ENCODE results near the gene APBB1IP. TPM values are rescaled to one million over a fixed set of nuclear protein-coding genes. Genes with fewer than 3 reads are reported as not detected.
A peak's percentile ranks its signal among the peaks of the same experiment; 100 is the strongest.

Gene APBB1IP
- total RNA-seq, 2 experiments from 2014 or later, result 75.9 to 76.0 TPM

DNA sequence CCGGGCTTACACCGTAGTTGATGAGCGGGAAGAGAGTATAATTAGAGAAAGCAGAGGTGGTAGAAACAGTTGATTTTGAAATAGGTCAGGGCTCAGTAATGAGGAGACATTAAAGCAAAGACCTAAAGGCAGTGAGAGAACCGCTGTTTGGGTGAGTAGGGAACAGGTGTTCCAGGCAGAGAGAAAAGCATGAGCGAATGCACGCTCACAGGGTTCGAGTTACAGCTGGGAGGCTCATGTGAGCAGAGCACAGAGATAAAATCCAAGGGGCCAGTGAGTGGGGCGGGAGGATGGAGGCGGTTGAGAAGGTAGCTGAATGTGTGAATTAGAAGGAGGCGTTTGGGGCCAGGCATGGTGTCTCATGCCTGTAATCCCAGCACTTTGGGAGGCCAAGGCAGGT lies 39.9 kb downstream of the APBB1IP start:
- ChIA-PET CTCF (interaction anchor here (0.7 to 2.5 kb wide), 2 partner anchors 10 to 32 kb away, joined by 3 to 7 read pairs; no protein-coding TSS in a partner anchor), POLR2A (no interaction called here)
- Mint-ChIP-seq H3K27me3 (ENCODE audit: low read depth) (no peaks in the 10 kb centered on the region), H3K4me3 (peak overlapping the region; percentile 54), H3K9me3 (ENCODE audit: insufficient read depth) (no peaks in the 10 kb centered on the region), H3K4me1 (ENCODE audit: low read depth) (peaks cover 81% of the 10 kb centered on the region), H3K27ac (peak overlapping the region; percentile 91), H3K36me3 (ENCODE audit: low read depth) (peaks cover 45% of the 10 kb centered on the region)
- DNase-seq (no peak), ATAC-seq (no peak)

DNA sequence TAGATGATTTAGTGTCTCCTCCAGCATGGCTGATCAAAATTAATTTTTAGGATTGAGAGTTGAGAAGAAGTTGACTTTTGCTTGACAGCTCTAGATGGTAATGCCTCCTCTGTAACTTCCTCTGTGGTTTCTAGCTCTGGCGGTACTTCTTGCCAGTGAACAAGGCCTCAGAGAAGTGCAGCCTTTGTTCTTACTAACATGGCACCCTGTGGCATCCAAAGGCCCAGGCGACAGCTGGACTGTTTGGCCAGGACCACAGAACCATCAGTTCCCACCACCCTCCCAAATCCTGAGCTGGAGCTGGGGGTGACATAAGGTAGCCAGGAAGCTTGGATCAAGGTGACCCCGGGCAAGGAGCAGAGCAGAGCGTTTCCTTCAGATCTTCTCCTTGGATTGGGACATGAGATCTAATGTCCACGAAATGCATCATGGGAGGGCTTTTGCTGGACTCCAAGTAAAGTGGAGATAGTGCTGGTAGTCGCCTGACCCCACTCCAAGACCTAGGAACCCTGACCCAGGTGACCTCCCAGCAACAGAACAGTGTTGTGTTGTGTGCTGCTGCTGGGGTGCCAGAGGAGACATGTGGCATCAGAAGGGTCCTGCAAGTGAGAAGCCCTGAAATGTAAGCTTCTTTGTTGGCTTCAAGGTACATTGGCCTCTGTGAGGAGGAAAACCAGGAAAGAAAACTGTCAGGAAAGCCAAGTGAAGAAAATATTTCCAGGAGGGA lies 41.8 kb downstream of the APBB1IP start:
- peak overlapping the region; percentile 55 for H3K4me3 Mint-ChIP-seq
- peaks cover 44% of the 10 kb centered on the region for H3K36me3 Mint-ChIP-seq (ENCODE audit: low read depth)
- DNase-seq (peak; percentile 74), ATAC-seq (peak; percentile 64)
- CTCF ChIA-PET, result interaction anchor here (1.1 to 2.3 kb wide), 4 partner anchors 9 to 39 kb away, joined by 3 to 10 read pairs (median 4); no protein-coding TSS in a partner anchor
- H3K9me3 Mint-ChIP-seq (ENCODE audit: insufficient read depth), result no peaks in the 10 kb centered on the region
- peaks cover 75% of the 10 kb centered on the region for H3K4me1 Mint-ChIP-seq (ENCODE audit: low read depth)
- H3K27ac Mint-ChIP-seq, result peak overlapping the region; percentile 92
- no peaks in the 10 kb centered on the region for H3K27me3 Mint-ChIP-seq (ENCODE audit: low read depth)
- POLR2A ChIA-PET, result interaction anchor here (0.5 to 1.3 kb wide), 6 partner anchors 8 to 674 kb away, joined by 3 to 7 read pairs (median 4); partner anchors contain the start of gene YME1L1

DNA sequence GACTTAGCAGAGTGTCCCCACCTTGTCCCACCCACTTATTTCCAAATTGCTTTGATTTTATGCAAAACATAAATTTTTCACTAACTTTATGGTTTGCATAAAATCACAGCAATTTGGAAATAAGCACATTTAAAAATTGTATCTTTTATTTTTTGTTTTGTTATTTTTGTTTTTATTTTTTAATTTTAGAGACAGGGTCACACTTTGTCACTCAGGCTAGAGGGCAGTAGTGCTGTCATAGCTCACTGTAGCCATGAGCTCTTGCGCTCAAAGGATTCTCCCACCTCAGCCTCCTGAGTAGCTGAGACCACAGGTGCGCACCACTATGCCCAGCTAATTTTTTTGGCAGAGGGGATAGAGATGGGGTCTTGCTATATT lies 43.2 kb downstream of the APBB1IP start:
- H3K4me1 Mint-ChIP-seq (ENCODE audit: low read depth), result peaks cover 73% of the 10 kb centered on the region
- H3K9me3 Mint-ChIP-seq (ENCODE audit: insufficient read depth), result no peaks in the 10 kb centered on the region
- DNase-seq, result no peak
- peaks cover 45% of the 10 kb centered on the region for H3K36me3 Mint-ChIP-seq (ENCODE audit: low read depth)
- H3K27ac Mint-ChIP-seq, result peak overlapping the region; percentile 92
- H3K27me3 Mint-ChIP-seq (ENCODE audit: low read depth), result no peaks in the 10 kb centered on the region
- no peak overlapping the region for H3K4me3 Mint-ChIP-seq
- ATAC-seq, result no peak
- POLR2A ChIA-PET, result interaction anchor here (1.0 kb wide), 1 partner anchor 43 kb away, joined by 4 read pairs; the partner anchor contains the start of gene APBB1IP
- CTCF ChIA-PET, result interaction anchor here (1.0 to 2.3 kb wide), 3 partner anchors 9 to 351 kb away, joined by 3 to 10 read pairs (median 4); no protein-coding TSS in a partner anchor

DNA sequence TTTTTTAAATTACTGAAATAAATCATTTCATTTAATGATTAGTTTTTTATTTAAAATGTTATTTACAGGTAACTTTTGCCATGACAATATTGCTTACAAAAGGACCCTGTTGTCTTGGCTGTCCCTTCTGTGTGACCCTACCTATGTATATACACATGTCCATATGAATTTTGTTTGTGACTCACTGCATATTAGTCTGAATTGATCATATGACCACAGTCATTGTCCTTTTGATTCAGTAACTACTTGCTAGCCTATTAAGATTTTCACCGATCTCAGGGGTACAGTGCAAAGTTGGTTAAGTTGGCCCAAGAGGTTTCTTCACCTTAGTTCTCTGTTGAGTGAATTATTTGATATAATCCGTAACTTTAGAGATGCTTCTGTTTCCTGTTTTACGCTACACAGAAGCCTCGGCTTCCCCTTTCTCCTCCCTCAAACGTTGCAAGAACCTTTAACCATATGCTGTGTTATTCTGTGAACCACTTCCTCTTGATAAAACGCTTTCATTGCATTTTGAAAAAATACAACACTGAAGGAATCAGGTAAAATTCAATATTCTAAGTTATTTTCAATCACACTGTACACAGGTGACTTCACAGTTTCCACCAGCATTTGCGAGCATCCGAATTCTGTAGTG lies 43.9 kb downstream of the APBB1IP start:
- Mint-ChIP-seq H3K9me3 (ENCODE audit: insufficient read depth) (no peaks in the 10 kb centered on the region), H3K4me1 (ENCODE audit: low read depth) (peaks cover 76% of the 10 kb centered on the region), H3K27ac (peak overlapping the region; percentile 89), H3K36me3 (ENCODE audit: low read depth) (peaks cover 43% of the 10 kb centered on the region), H3K4me3 (peak overlapping the region; percentile 73), H3K27me3 (ENCODE audit: low read depth) (no peaks in the 10 kb centered on the region)
- DNase-seq (peak; percentile 69), ATAC-seq (peak; percentile 59)
- POLR2A ChIA-PET, result interaction anchor here (1.3 kb wide), 1 partner anchor 43 kb away, joined by 4 read pairs; no protein-coding TSS in a partner anchor
- CTCF ChIA-PET, result interaction anchor here (0.5 to 1.1 kb wide), 4 partner anchors 9 to 350 kb away, joined by 3 to 4 read pairs (median 4); no protein-coding TSS in a partner anchor

DNA sequence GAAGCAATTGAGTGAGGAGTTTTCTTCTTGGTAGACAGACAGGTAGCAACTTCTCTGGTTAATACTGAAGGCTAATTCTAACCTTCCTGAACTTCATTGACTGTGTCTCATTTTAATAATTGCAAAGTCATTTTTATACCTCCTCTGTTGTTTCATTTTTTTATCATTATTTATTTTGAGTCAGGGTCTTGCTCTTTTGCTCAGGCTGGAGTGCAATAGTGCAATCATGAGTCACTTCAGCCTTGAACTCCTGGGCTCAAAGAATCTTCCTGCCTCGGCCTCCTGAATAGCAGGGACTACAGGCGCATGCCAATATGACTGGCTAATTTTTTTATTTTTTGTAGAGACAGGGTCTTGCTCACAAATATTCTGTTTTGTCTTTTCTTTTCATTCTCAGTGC lies 45.4 kb downstream of the APBB1IP start:
- H3K4me3 Mint-ChIP-seq, result peak overlapping the region; percentile 37
- H3K4me1 Mint-ChIP-seq (ENCODE audit: low read depth), result peaks cover 72% of the 10 kb centered on the region
- DNase-seq (no peak), ATAC-seq (no peak)
- peak overlapping the region; percentile 86 for H3K27ac Mint-ChIP-seq
- peaks cover 31% of the 10 kb centered on the region for H3K36me3 Mint-ChIP-seq (ENCODE audit: low read depth)
- no peaks in the 10 kb centered on the region for H3K27me3 Mint-ChIP-seq (ENCODE audit: low read depth)
- CTCF ChIA-PET, result interaction anchor here (0.8 to 0.9 kb wide), 2 partner anchors 8 to 73 kb away, joined by 3 read pairs; no protein-coding TSS in a partner anchor
- POLR2A ChIA-PET, result interaction anchor here (1.7 kb wide), 1 partner anchor 42 kb away, joined by 3 read pairs; no protein-coding TSS in a partner anchor
- H3K9me3 Mint-ChIP-seq (ENCODE audit: insufficient read depth), result no peaks in the 10 kb centered on the region

DNA sequence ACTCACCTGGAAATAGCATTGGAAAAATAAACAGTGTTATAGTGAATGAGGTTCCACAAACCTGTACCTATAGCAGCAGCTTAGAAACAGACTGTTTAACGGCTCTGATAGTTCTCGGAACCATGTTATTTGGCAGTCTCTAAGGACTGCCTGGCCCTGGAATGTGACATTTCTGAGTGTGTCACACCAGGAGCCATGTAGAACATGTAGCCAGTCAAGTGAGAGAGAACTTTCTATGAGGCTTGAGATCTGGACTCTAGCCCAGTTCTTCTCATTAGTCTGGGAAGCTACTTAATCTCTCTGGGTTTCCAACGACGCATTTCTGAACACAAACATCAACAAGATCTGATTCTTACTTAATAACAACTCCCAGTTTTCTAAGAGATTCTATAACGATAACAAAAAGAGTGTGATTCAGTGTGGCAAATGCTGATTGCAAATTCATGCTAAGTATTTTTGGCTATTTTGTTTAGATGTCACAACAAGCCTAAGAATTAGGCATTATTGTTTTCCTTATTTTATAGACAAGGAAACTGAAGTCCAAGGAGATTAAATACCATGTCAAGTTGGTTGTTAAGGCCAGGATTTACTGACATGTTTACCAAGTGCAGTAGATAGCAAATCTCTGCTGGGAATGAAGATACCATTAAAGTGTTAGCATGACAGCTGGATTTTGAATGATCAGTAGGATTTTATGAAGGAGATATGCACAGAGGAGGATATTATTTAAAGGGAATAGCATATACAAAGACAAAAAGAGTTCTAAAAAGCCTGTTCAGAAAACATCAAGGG lies 47.2 kb downstream of the APBB1IP start:
- ATAC-seq (no peak), DNase-seq (no peak)
- peaks cover 71% of the 10 kb centered on the region for H3K4me1 Mint-ChIP-seq (ENCODE audit: low read depth)
- no peaks in the 10 kb centered on the region for H3K9me3 Mint-ChIP-seq (ENCODE audit: insufficient read depth)
- no peaks in the 10 kb centered on the region for H3K27me3 Mint-ChIP-seq (ENCODE audit: low read depth)
- peak overlapping the region; percentile 61 for H3K27ac Mint-ChIP-seq
- POLR2A ChIA-PET, result interaction anchor here (1.2 to 1.7 kb wide), 2 partner anchors 11 to 47 kb away, joined by 3 to 4 read pairs; partner anchors contain the start of gene APBB1IP
- CTCF ChIA-PET, result no interaction called here
- peaks cover 30% of the 10 kb centered on the region for H3K36me3 Mint-ChIP-seq (ENCODE audit: low read depth)
- H3K4me3 Mint-ChIP-seq, result no peak overlapping the region

DNA sequence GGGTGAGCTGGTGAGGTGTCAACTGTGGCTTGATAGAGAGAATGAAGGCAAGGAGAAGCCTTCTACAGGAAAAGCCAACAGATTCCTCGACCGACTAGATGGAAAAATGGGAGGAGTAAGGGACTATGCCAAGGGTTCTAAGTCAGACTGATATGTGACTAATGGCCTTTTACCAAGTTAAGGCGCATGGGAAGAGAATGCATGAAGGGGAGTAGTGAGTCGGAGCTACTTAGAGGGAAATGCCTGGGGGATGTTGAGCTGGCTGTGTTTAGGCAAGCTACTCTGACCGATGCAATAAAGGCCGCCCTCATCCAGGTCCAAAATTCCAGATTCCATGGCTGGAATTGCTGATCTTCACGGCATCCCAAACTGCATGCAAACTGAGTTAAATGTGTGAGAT lies 48.2 kb downstream of the APBB1IP start:
- CTCF ChIA-PET, result interaction anchor here (1.1 kb wide), 2 partner anchors 15 to 37 kb away, joined by 3 to 4 read pairs; no protein-coding TSS in a partner anchor
- Mint-ChIP-seq H3K27ac (peak overlapping the region; percentile 95), H3K4me3 (peak overlapping the region; percentile 16), H3K4me1 (ENCODE audit: low read depth) (peaks cover 63% of the 10 kb centered on the region), H3K36me3 (ENCODE audit: low read depth) (peaks cover 33% of the 10 kb centered on the region), H3K9me3 (ENCODE audit: insufficient read depth) (no peaks in the 10 kb centered on the region), H3K27me3 (ENCODE audit: low read depth) (no peaks in the 10 kb centered on the region)
- POLR2A ChIA-PET, result interaction anchor here (0.7 to 0.9 kb wide), 3 partner anchors 11 to 210 kb away, joined by 3 read pairs; no protein-coding TSS in a partner anchor
- ATAC-seq, result no peak
- no peak for DNase-seq

DNA sequence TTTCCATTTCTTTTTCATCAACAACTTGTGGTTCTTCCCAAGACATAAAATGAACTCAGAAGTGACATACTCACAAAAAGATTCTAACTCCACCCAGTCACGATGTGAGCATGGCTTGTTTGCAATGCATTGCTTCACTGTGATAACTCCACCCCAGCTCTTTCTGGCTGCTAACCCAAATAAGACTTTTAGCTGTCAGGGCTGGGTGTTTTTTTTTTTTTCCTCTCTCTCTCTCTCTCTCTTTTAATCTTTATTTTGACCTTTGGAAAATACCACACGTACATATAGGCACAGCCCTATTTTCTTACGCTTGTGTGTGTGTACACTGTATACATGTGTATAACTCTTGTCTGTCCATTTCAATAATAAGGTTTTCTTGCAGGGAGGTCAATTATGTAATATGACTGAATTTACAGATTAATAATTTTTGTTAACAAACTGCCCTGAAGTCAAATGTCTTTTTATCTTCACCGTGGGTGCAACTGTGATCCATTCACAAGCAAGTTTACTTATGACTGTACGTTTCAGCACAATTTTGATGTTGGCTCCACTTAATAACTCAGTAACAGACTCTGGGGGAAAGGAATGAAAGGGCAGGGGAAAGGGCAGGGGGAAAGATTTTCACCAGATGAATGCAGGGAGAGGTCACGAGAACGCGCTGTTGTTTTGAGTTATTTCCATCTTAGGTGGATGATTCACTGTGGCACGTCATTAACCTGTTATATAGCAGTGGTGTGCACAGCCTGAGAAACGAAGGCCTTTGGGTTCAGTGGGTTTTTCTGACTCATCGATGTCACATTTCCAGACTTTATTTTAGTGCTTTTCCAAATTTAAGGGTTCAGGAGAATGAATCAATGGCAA lies 49.1 kb downstream of the APBB1IP start:
- Mint-ChIP-seq H3K4me1 (ENCODE audit: low read depth) (peaks cover 56% of the 10 kb centered on the region), H3K4me3 (peak overlapping the region; percentile 65), H3K36me3 (ENCODE audit: low read depth) (peaks cover 38% of the 10 kb centered on the region), H3K27ac (peak overlapping the region; percentile 95), H3K9me3 (ENCODE audit: insufficient read depth) (no peaks in the 10 kb centered on the region), H3K27me3 (ENCODE audit: low read depth) (no peaks in the 10 kb centered on the region)
- ChIA-PET POLR2A (interaction anchor here (0.7 to 1.2 kb wide), 4 partner anchors 12 to 209 kb away, joined by 3 to 4 read pairs (median 3); no protein-coding TSS in a partner anchor), CTCF (interaction anchor here (1.1 kb wide), 2 partner anchors 16 to 38 kb away, joined by 3 to 4 read pairs; no protein-coding TSS in a partner anchor)
- DNase-seq, result peak; percentile 79
- ATAC-seq, result peak; percentile 86

DNA sequence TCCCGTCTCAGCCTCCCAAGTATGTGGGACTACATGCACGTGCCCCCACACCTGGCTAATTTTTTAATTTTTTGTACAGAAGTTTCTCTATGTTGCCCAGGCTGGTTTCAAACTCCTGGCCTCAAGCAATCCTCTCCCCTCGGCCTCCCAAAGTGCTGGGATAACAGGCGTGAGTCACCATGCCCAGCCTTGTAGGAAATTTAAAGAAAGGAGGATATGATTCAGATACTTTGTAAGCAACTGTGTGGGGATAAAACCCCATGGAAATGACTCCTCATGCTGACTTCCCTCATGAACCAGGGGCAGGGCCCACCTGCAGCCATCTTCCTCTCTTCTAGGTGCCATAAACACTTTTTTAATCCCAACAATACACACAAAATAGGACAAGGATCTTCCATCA lies 50.2 kb downstream of the APBB1IP start:
- no peak for ATAC-seq
- ChIA-PET CTCF (no interaction called here), POLR2A (interaction anchor here (1.2 kb wide), 1 partner anchor 46 kb away, joined by 4 read pairs; no protein-coding TSS in a partner anchor)
- peaks cover 45% of the 10 kb centered on the region for H3K36me3 Mint-ChIP-seq (ENCODE audit: low read depth)
- H3K4me1 Mint-ChIP-seq (ENCODE audit: low read depth), result peaks cover 51% of the 10 kb centered on the region
- no peaks in the 10 kb centered on the region for H3K9me3 Mint-ChIP-seq (ENCODE audit: insufficient read depth)
- no peak overlapping the region for H3K4me3 Mint-ChIP-seq
- no peaks in the 10 kb centered on the region for H3K27me3 Mint-ChIP-seq (ENCODE audit: low read depth)
- peak overlapping the region; percentile 55 for H3K27ac Mint-ChIP-seq
- no peak for DNase-seq

DNA sequence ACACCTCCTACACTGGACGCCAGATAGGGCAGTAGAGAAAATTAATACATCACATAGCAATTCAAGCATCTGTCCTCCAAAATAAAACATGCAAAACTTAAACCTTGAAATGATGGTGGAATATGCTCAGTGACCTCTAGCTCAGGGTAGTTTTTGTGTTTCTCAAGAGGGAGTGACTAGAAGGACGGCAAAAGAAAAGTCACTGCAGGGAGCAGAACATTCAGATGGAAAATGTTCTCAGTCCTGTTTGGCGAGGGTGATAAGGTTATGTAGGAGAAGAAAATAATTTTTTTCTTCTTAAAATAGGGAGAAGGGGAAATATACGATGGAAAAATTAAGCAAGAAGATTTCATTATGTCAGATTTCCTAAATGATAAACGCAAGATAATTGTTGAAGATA lies 50.9 kb downstream of the APBB1IP start:
- Mint-ChIP-seq H3K9me3 (ENCODE audit: insufficient read depth) (no peaks in the 10 kb centered on the region), H3K4me1 (ENCODE audit: low read depth) (peaks cover 43% of the 10 kb centered on the region), H3K27me3 (ENCODE audit: low read depth) (no peaks in the 10 kb centered on the region), H3K27ac (peak overlapping the region; percentile 55), H3K36me3 (ENCODE audit: low read depth) (peaks cover 50% of the 10 kb centered on the region), H3K4me3 (no peak overlapping the region)
- ChIA-PET CTCF (no interaction called here), POLR2A (no interaction called here)
- no peak for ATAC-seq
- no peak for DNase-seq

Data from activated CD8-positive, alpha-beta T cell treated with anti-CD3 and anti-CD28 coated beads, Interleukin-2, amount 10 ng/mL, durations not matched to agents 7 days and 5 days (primary cell).